ENCODE measurements around the gene KLHL26.

The KLHL26 gene

GRCh38 chr19:18650468-18651041 is 13.7 kb downstream of the KLHL26 start:
- no peak for DNase-seq (ENCODE audit: low read depth)
- H3K4me3 ChIP-seq (ENCODE audit: low read depth, low read length) = no peak overlapping the region
- TF ChIP-seq CTCF (IDR thresholded peaks at IDR 0.05; ENCODE audit: insufficient read depth, low read depth, low read length, missing control alignments) = no peak

- H3K4me3 ChIP-seq (ENCODE audit: low read depth, low read length) = no peak overlapping the region
- no peak for TF ChIP-seq CTCF (IDR thresholded peaks at IDR 0.05; ENCODE audit: insufficient read depth, low read depth, low read length, missing control alignments)
- DNase-seq (ENCODE audit: low read depth) = no peak
These were observed 14.5 kb downstream of the KLHL26 start for GRCh38 chr19:18651300-18651699.

- no peak overlapping the region for H3K4me3 ChIP-seq (ENCODE audit: low read depth, low read length)
- DNase-seq (ENCODE audit: low read depth) = no peak
- TF ChIP-seq CTCF (IDR thresholded peaks at IDR 0.05; ENCODE audit: insufficient read depth, low read depth, low read length, missing control alignments) = no peak
These were observed 14.9 kb downstream of the KLHL26 start for GRCh38 chr19:18651733-18652132.

GRCh38 chr19:18653853-18654252 is 17.0 kb downstream of the KLHL26 start:
- no peak for TF ChIP-seq CTCF (IDR thresholded peaks at IDR 0.05; ENCODE audit: insufficient read depth, low read depth, low read length, missing control alignments)
- DNase-seq (ENCODE audit: low read depth) = no peak
- no peak overlapping the region for H3K4me3 ChIP-seq (ENCODE audit: low read depth, low read length)

- H3K4me3 ChIP-seq (ENCODE audit: low read depth, low read length) = no peak overlapping the region
- no peak for DNase-seq (ENCODE audit: low read depth)
- no peak for TF ChIP-seq CTCF (IDR thresholded peaks at IDR 0.05; ENCODE audit: insufficient read depth, low read depth, low read length, missing control alignments)
These were observed 17.6 kb downstream of the KLHL26 start for GRCh38 chr19:18654469-18654868.

GRCh38 chr19:18655173-18655844 is 18.5 kb downstream of the KLHL26 start:
- H3K4me3 ChIP-seq (ENCODE audit: low read depth, low read length) = no peak overlapping the region
- no peak for TF ChIP-seq CTCF (IDR thresholded peaks at IDR 0.05; ENCODE audit: insufficient read depth, low read depth, low read length, missing control alignments)
- DNase-seq (ENCODE audit: low read depth) = no peak
